Anterior cingulate cortex (tissue), 58 donors: ENCODE results near the gene ALDH3B1.

ENCODE experiments used
- DNase-seq, 58 donors: peaks; one replicate each; lab custom pipeline; 2025; lab: John Stamatoyannopoulos, UW

Gene ALDH3B1

GRCh38 chr11:68056317-68057285 lies 46.5 kb downstream of the ALDH3B1 start:
- DNase-seq: no peak

GRCh38 chr11:68057807-68058206 lies 47.7 kb downstream of the ALDH3B1 start:
- DNase-seq: no peak

GRCh38 chr11:68061508-68061907 lies 51.4 kb downstream of the ALDH3B1 start:
- no peak for DNase-seq

- no peak for DNase-seq
Measured at GRCh38 chr11:68064926-68065325, 54.8 kb downstream of the ALDH3B1 start.

- DNase-seq: no peak
Measured at GRCh38 chr11:68065841-68066240, 55.7 kb downstream of the ALDH3B1 start.

GRCh38 chr11:68066742-68067141 lies 56.6 kb downstream of the ALDH3B1 start:
- peak in 26 of 58 donors; percentile 8 to 74 (median 30) for DNase-seq

GRCh38 chr11:68067991-68068390 lies 57.9 kb downstream of the ALDH3B1 start:
- no peak for DNase-seq

- DNase-seq: no peak
Measured at GRCh38 chr11:68071281-68072048, 61.3 kb downstream of the ALDH3B1 start.

- DNase-seq: no peak
Measured at GRCh38 chr11:68074584-68075352, 64.6 kb downstream of the ALDH3B1 start.

- no peak for DNase-seq
Measured at GRCh38 chr11:68076371-68077042, 66.4 kb downstream of the ALDH3B1 start.

- no peak for DNase-seq
Measured at GRCh38 chr11:68077617-68078582, 67.8 kb downstream of the ALDH3B1 start.
